GM23338 (cell line): ENCODE measurements around the gene ZNF532. TPM values are rescaled to one million over a fixed set of nuclear protein-coding genes. Genes with fewer than 3 reads are reported as not detected.
A peak's percentile ranks its signal among the peaks of the same experiment; 100 is the strongest.

Experiments used
- ATAC-seq: fragments of 200-7000 bp; cut with Tn5 transposase; 3 replicates; pipeline ENCODE4 v1.9.1; 2020
- DNase-seq: peaks from one replicate; pipeline ENCODE4 v3.0.0-alpha.2; 2015; ENCODE audit warnings: low spot score
- H2AFZ ChIP-seq: fragments of 200-600 bp; sonication (generic); 2 replicates; pipeline ENCODE4 v1.8.0; 2016; ENCODE audit warnings: antibody characterized with exemption, mild to moderate bottlenecking, moderate library complexity
- H3F3A ChIP-seq: fragments of 200-600 bp; sonication (generic); replicated peaks from 2 replicates; pipeline ENCODE4 v1.8.0; 2017; ENCODE audit warnings: antibody characterized with exemption, mixed run types, low read depth
- H3K27ac ChIP-seq: fragments of 200-600 bp; sonication (generic); 2 replicates; pipeline ENCODE4 v1.6.1; 2016; ENCODE audit warnings: low read depth
- H3K27me3 ChIP-seq: fragments of 200-600 bp; sonication (generic); 2 replicates; pipeline ENCODE4 v1.8.0; 2016; ENCODE audit warnings: mild to moderate bottlenecking, mixed run types, moderate library complexity; ENCODE audit not compliant: insufficient read depth
- H3K36me3 ChIP-seq: fragments of 200-600 bp; sonication (generic); 2 replicates; pipeline ENCODE4 v1.8.0; 2016; ENCODE audit warnings: mild to moderate bottlenecking; ENCODE audit not compliant: insufficient read depth
- H3K4me1 ChIP-seq: fragments of 200-600 bp; sonication (generic); 2 replicates; pipeline ENCODE4 v1.8.0; 2016; ENCODE audit warnings: mild to moderate bottlenecking, moderate library complexity; ENCODE audit not compliant: insufficient read depth
- H3K4me2 ChIP-seq: fragments of 200-600 bp; sonication (generic); 2 replicates; pipeline ENCODE4 v1.7.1; 2017; ENCODE audit warnings: mixed run types
- H3K4me3 ChIP-seq: fragments of 200-600 bp; sonication (generic); 2 replicates; pipeline ENCODE4 v1.6.1; 2016; ENCODE audit warnings: mixed run types
- H3K79me2 ChIP-seq: fragments of 200-600 bp; sonication (generic); replicated peaks from 2 replicates; pipeline ENCODE4 v1.8.0; 2017; ENCODE audit warnings: mild to moderate bottlenecking; ENCODE audit not compliant: insufficient read depth
- H3K9me2 ChIP-seq: fragments of 200-600 bp; sonication (generic); 2 replicates; pipeline ENCODE4 v1.8.0; 2017; ENCODE audit not compliant: insufficient read depth
- H4K20me1 ChIP-seq: fragments of 200-600 bp; sonication (generic); replicated peaks from 2 replicates; pipeline ENCODE4 v1.8.0; 2017; ENCODE audit warnings: mild to moderate bottlenecking; ENCODE audit not compliant: insufficient read depth
- H3K27ac Mint-ChIP-seq: 2 replicates; pipeline ENCODE4 v1.8.0; 2020; ENCODE audit warnings: inconsistent platforms, mild to moderate bottlenecking, moderate library complexity, mixed read lengths
- H3K27me3 Mint-ChIP-seq: 3 replicates; pipeline ENCODE4 v1.8.0; 2022; ENCODE audit warnings: low read depth, mild to moderate bottlenecking, moderate library complexity, mixed read lengths, inconsistent platforms; ENCODE audit not compliant: insufficient read depth, poor library complexity
- H3K36me3 Mint-ChIP-seq: 3 replicates; pipeline ENCODE4 v1.8.0; 2021; ENCODE audit warnings: low read depth, mild to moderate bottlenecking, inconsistent platforms, moderate library complexity, mixed read lengths
- H3K4me1 Mint-ChIP-seq: 3 replicates; pipeline ENCODE4 v1.8.0; 2020; ENCODE audit warnings: mild to moderate bottlenecking, inconsistent platforms, mixed read lengths
- H3K4me3 Mint-ChIP-seq: 3 replicates; pipeline ENCODE4 v1.8.0; 2021; ENCODE audit warnings: moderate library complexity, mild to moderate bottlenecking, inconsistent platforms, mixed read lengths
- H3K9me3 Mint-ChIP-seq: 3 replicates; pipeline ENCODE4 v1.8.0; 2020; ENCODE audit warnings: moderate library complexity, mild to moderate bottlenecking, inconsistent platforms, mixed read lengths
- CREB1 ChIP-seq: fragments of 250-450 bp; sonication (Bioruptor Pico); IDR thresholded peaks from 2 replicates; pipeline ENCODE4 v1.5.0; 2020; ENCODE audit warnings: low read depth, mild to moderate bottlenecking, moderate library complexity
- EZH2 ChIP-seq: fragments of 200-600 bp; sonication (generic); IDR thresholded peaks from one replicate; pipeline ENCODE4 v1.8.0; 2017; ENCODE audit warnings: antibody characterized with exemption, mild to moderate bottlenecking, low read depth; ENCODE audit not compliant: unreplicated experiment
- EZH2phosphoT487 ChIP-seq: fragments of 200-600 bp; sonication (generic); IDR thresholded peaks from one replicate; pipeline ENCODE4 v1.8.1; 2018; ENCODE audit warnings: antibody characterized with exemption; ENCODE audit not compliant: unreplicated experiment
- JUNB ChIP-seq: IDR thresholded peaks from one replicate; pipeline ENCODE4 v1.6.1; 2016; ENCODE audit warnings: antibody characterized with exemption; ENCODE audit not compliant: unreplicated experiment
- NANOG ChIP-seq: IDR thresholded peaks from 2 replicates; pipeline ENCODE4 v1.6.1; 2016; ENCODE audit warnings: antibody characterized with exemption, borderline replicate concordance
- POLR2AphosphoS5 ChIP-seq: IDR thresholded peaks from 2 replicates; pipeline ENCODE4 v1.6.1; 2016; ENCODE audit warnings: antibody characterized with exemption, low read depth
- STAT1 ChIP-seq: IDR thresholded peaks from one replicate; pipeline ENCODE4 v1.6.1; 2016; ENCODE audit warnings: antibody characterized with exemption; ENCODE audit not compliant: unreplicated experiment
- ZNF114 ChIP-seq: fragments of 250-450 bp; sonication (Bioruptor Pico); IDR thresholded peaks from 2 replicates; pipeline ENCODE4 v1.5.0; 2020; ENCODE audit warnings: mild to moderate bottlenecking, moderate library complexity
- ZNF331 ChIP-seq: fragments of 250-450 bp; sonication (Bioruptor Pico); IDR thresholded peaks from 2 replicates; pipeline ENCODE4 v1.5.0; 2020; ENCODE audit warnings: low read depth, mild to moderate bottlenecking, moderate library complexity
- polyA plus RNA-seq: library from polyadenylated mRNA; unstranded; fragments of >200 nt; fragmentation: Nextera tagmentation; extraction: Ambion mirVana; gene quantifications from 2 replicates; pipeline ENCODE4 v1.2.1, GENCODE V29; 2016
- total RNA-seq: library from RNA; depleted of rRNA; stranded (reverse); fragments of >200 nt; shearing (Covaris generic); gene quantifications from 2 replicates; pipeline ENCODE4 v1.2.3, GENCODE V29; 2014
- TF ChIP-seq, protein P1 (sequence below), 2 experiments: fragments of 200-600 bp in 1 of 2; sonication (generic) in 1 of 2; conservative IDR thresholded peaks; 2 replicates each; pipeline versions ENCODE4 v1.5.1 to v1.6.1; 2016 to 2017; ENCODE audit warnings: antibody characterized with exemption in 2 of 2, low read depth in 2 of 2, mild to moderate bottlenecking in 2 of 2, moderate library complexity in 1 of 2
- TF ChIP-seq, protein P2 (sequence below): IDR thresholded peaks from 2 replicates; pipeline ENCODE4 v1.6.1; 2016; ENCODE audit warnings: antibody characterized with exemption
- TF ChIP-seq, protein P3 (sequence below): fragments of 250-450 bp; sonication (Bioruptor Pico); IDR thresholded peaks from 2 replicates; pipeline ENCODE4 v1.5.0; 2020; ENCODE audit warnings: mild to moderate bottlenecking, moderate library complexity
- TF ChIP-seq, protein P4 (sequence below): IDR thresholded peaks from one replicate; pipeline ENCODE4 v1.6.1; 2018; ENCODE audit warnings: antibody characterized with exemption; ENCODE audit not compliant: unreplicated experiment

The ZNF532 gene
- total and polyA plus RNA-seq, 2 experiments from 2014 or later: 51.5 to 225 TPM

DNA sequence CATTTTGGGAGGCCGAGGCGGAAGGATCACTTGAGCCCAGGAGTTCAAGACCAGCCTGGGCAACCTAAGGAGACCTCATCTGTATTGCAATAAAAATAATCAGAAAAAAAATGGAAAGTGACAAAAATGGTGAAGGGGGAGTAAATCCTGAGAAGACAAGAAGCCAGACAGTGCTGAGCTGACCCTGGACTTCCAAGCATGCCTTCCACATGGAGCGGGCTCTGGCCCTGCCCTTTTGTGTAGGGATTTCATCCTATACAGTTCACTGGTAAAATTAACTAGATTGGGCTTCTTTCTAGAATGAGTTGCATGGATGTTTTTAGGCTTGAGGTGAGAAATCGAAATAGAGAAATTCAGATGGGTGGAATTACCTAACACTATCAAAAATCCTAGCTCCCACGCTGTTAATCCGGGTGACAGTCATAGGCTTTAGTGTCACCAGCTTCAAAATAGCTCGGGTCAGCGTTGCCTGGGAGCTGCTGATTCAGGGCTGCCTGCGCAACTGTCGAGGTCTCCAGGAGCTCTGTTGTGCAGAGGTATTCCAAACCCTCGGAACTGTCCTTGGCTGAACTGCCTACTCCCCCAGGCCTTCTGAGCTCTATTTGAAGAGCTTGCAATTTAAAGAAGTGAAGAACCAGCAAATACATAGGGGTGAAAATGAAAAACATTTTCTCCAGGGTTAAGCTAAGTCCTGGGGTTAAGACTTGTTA lies 21.5 kb upstream of the ZNF532 start:
- no peak overlapping the region for H3K27ac Mint-ChIP-seq
- H3K4me3 ChIP-seq: no peak overlapping the region

More for the DNA sequence above, 21.5 kb upstream of the ZNF532 start:
- Histone ChIP-seq H3K4me2 (no peak overlapping the region), H4K20me1 (no peaks in the 10 kb centered on the region), H3K27me3 (no peaks in the 10 kb centered on the region), H3F3A (peaks cover 18% of the 10 kb centered on the region), H2AFZ (peak overlapping the region; percentile 40; the same call in 1 of the 2 replicates), H3K9me2 (peaks cover 7% of the 10 kb centered on the region; the same call in 1 of the 2 replicates), H3K27ac (no peak overlapping the region), H3K79me2 (no peaks in the 10 kb centered on the region), H3K36me3 (no peaks in the 10 kb centered on the region), H3K4me1 (peaks cover 42% of the 10 kb centered on the region)
- DNase-seq (no peak), ATAC-seq (0 out of 3 replicates have a peak, but pooled peaks have one; percentile 1)
- Mint-ChIP-seq H3K36me3 (no peaks in the 10 kb centered on the region), H3K27me3 (peaks cover 17% of the 10 kb centered on the region), H3K4me3 (no peak overlapping the region), H3K9me3 (peaks cover 5% of the 10 kb centered on the region; the same call in 2 of the 3 replicates), H3K4me1 (peaks cover 60% of the 10 kb centered on the region)
- TF ChIP-seq EZH2phosphoT487: no peak
- TF ChIP-seq POLR2AphosphoS5: no peak
- TF ChIP-seq, protein P1, sequence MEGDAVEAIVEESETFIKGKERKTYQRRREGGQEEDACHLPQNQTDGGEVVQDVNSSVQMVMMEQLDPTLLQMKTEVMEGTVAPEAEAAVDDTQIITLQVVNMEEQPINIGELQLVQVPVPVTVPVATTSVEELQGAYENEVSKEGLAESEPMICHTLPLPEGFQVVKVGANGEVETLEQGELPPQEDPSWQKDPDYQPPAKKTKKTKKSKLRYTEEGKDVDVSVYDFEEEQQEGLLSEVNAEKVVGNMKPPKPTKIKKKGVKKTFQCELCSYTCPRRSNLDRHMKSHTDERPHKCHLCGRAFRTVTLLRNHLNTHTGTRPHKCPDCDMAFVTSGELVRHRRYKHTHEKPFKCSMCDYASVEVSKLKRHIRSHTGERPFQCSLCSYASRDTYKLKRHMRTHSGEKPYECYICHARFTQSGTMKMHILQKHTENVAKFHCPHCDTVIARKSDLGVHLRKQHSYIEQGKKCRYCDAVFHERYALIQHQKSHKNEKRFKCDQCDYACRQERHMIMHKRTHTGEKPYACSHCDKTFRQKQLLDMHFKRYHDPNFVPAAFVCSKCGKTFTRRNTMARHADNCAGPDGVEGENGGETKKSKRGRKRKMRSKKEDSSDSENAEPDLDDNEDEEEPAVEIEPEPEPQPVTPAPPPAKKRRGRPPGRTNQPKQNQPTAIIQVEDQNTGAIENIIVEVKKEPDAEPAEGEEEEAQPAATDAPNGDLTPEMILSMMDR (conservative IDR thresholded peaks at IDR 0.05; ENCODE audit: low read depth in 2 of 2): no peak
- TF ChIP-seq, protein P2, sequence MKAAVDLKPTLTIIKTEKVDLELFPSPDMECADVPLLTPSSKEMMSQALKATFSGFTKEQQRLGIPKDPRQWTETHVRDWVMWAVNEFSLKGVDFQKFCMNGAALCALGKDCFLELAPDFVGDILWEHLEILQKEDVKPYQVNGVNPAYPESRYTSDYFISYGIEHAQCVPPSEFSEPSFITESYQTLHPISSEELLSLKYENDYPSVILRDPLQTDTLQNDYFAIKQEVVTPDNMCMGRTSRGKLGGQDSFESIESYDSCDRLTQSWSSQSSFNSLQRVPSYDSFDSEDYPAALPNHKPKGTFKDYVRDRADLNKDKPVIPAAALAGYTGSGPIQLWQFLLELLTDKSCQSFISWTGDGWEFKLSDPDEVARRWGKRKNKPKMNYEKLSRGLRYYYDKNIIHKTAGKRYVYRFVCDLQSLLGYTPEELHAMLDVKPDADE: no peak
- no peak for TF ChIP-seq JUNB
- TF ChIP-seq CREB1 (CRISPR knock-in tag): no peak
- TF ChIP-seq STAT1: no peak
- TF ChIP-seq, protein P3, sequence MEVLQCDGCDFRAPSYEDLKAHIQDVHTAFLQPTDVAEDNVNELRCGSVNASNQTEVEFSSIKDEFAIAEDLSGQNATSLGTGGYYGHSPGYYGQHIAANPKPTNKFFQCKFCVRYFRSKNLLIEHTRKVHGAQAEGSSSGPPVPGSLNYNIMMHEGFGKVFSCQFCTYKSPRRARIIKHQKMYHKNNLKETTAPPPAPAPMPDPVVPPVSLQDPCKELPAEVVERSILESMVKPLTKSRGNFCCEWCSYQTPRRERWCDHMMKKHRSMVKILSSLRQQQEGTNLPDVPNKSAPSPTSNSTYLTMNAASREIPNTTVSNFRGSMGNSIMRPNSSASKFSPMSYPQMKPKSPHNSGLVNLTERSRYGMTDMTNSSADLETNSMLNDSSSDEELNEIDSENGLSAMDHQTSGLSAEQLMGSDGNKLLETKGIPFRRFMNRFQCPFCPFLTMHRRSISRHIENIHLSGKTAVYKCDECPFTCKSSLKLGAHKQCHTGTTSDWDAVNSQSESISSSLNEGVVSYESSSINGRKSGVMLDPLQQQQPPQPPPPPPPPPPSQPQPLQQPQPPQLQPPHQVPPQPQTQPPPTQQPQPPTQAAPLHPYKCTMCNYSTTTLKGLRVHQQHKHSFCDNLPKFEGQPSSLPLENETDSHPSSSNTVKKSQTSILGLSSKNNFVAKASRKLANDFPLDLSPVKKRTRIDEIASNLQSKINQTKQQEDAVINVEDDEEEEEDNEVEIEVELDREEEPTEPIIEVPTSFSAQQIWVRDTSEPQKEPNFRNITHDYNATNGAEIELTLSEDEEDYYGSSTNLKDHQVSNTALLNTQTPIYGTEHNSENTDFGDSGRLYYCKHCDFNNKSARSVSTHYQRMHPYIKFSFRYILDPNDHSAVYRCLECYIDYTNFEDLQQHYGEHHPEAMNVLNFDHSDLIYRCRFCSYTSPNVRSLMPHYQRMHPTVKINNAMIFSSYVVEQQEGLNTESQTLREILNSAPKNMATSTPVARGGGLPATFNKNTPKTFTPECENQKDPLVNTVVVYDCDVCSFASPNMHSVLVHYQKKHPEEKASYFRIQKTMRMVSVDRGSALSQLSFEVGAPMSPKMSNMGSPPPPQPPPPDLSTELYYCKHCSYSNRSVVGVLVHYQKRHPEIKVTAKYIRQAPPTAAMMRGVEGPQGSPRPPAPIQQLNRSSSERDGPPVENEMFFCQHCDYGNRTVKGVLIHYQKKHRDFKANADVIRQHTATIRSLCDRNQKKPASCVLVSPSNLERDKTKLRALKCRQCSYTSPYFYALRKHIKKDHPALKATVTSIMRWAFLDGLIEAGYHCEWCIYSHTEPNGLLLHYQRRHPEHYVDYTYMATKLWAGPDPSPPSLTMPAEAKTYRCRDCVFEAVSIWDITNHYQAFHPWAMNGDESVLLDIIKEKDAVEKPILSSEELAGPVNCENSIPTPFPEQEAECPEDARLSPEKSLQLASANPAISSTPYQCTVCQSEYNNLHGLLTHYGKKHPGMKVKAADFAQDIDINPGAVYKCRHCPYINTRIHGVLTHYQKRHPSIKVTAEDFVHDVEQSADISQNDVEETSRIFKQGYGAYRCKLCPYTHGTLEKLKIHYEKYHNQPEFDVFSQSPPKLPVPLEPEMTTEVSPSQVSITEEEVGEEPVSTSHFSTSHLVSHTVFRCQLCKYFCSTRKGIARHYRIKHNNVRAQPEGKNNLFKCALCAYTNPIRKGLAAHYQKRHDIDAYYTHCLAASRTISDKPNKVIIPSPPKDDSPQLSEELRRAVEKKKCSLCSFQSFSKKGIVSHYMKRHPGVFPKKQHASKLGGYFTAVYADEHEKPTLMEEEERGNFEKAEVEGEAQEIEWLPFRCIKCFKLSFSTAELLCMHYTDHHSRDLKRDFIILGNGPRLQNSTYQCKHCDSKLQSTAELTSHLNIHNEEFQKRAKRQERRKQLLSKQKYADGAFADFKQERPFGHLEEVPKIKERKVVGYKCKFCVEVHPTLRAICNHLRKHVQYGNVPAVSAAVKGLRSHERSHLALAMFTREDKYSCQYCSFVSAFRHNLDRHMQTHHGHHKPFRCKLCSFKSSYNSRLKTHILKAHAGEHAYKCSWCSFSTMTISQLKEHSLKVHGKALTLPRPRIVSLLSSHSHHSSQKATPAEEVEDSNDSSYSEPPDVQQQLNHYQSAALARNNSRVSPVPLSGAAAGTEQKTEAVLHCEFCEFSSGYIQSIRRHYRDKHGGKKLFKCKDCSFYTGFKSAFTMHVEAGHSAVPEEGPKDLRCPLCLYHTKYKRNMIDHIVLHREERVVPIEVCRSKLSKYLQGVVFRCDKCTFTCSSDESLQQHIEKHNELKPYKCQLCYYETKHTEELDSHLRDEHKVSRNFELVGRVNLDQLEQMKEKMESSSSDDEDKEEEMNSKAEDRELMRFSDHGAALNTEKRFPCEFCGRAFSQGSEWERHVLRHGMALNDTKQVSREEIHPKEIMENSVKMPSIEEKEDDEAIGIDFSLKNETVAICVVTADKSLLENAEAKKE (CRISPR knock-in tag): no peak
- no peak for TF ChIP-seq EZH2
- TF ChIP-seq, protein P4, sequence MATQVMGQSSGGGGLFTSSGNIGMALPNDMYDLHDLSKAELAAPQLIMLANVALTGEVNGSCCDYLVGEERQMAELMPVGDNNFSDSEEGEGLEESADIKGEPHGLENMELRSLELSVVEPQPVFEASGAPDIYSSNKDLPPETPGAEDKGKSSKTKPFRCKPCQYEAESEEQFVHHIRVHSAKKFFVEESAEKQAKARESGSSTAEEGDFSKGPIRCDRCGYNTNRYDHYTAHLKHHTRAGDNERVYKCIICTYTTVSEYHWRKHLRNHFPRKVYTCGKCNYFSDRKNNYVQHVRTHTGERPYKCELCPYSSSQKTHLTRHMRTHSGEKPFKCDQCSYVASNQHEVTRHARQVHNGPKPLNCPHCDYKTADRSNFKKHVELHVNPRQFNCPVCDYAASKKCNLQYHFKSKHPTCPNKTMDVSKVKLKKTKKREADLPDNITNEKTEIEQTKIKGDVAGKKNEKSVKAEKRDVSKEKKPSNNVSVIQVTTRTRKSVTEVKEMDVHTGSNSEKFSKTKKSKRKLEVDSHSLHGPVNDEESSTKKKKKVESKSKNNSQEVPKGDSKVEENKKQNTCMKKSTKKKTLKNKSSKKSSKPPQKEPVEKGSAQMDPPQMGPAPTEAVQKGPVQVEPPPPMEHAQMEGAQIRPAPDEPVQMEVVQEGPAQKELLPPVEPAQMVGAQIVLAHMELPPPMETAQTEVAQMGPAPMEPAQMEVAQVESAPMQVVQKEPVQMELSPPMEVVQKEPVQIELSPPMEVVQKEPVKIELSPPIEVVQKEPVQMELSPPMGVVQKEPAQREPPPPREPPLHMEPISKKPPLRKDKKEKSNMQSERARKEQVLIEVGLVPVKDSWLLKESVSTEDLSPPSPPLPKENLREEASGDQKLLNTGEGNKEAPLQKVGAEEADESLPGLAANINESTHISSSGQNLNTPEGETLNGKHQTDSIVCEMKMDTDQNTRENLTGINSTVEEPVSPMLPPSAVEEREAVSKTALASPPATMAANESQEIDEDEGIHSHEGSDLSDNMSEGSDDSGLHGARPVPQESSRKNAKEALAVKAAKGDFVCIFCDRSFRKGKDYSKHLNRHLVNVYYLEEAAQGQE: no peak
- no peak for TF ChIP-seq ZNF331 (CRISPR knock-in tag)
- TF ChIP-seq NANOG: no peak
- no peak for TF ChIP-seq ZNF114
